ENCODE measurements around the gene MAST4.

MAST4 gene

GRCh38 chr5:66697796-66698564 lies 101.8 kb downstream of the MAST4 start:
- DNase-seq, result no peak

- no peak for DNase-seq
Observed at GRCh38 chr5:66701244-66701643, 105.1 kb downstream of the MAST4 start.

GRCh38 chr5:66702426-66702825 lies 106.2 kb downstream of the MAST4 start:
- DNase-seq, result no peak

GRCh38 chr5:66704790-66705425 lies 108.7 kb downstream of the MAST4 start:
- no peak for DNase-seq

GRCh38 chr5:66708368-66708767 lies 112.2 kb downstream of the MAST4 start:
- no peak for DNase-seq

- no peak for DNase-seq
Observed at GRCh38 chr5:66710557-66711088, 114.4 kb downstream of the MAST4 start.

GRCh38 chr5:66713998-66714397 lies 117.8 kb downstream of the MAST4 start:
- no peak for DNase-seq

- no peak for DNase-seq
Observed at GRCh38 chr5:66717455-66718373, 121.5 kb downstream of the MAST4 start.

- no peak for DNase-seq
Observed at GRCh38 chr5:66718374-66719002, 122.3 kb downstream of the MAST4 start.

- no peak for DNase-seq
Observed at GRCh38 chr5:66720780-66721179, 124.6 kb downstream of the MAST4 start.

- no peak for DNase-seq
Observed at GRCh38 chr5:66722686-66723085, 126.5 kb downstream of the MAST4 start.

GRCh38 chr5:66724349-66725139 lies 128.4 kb downstream of the MAST4 start:
- no peak for DNase-seq

GRCh38 chr5:66727630-66728029 lies 131.4 kb downstream of the MAST4 start:
- DNase-seq, result no peak

GRCh38 chr5:66728049-66728448 lies 131.9 kb downstream of the MAST4 start:
- no peak for DNase-seq

GRCh38 chr5:66737096-66737495 lies 140.9 kb downstream of the MAST4 start:
- no peak for DNase-seq

GRCh38 chr5:66738136-66738535 lies 141.9 kb downstream of the MAST4 start:
- DNase-seq, result no peak

- no peak for DNase-seq
Observed at GRCh38 chr5:66739021-66739420, 142.8 kb downstream of the MAST4 start.

GRCh38 chr5:66739951-66740350 lies 143.8 kb downstream of the MAST4 start:
- DNase-seq, result no peak

- no peak for DNase-seq
Observed at GRCh38 chr5:66741394-66741793, 145.2 kb downstream of the MAST4 start.

Measured in amygdala (tissue), 56 donors.